Tibial nerve (tissue), 4 donors: ENCODE measurements around the gene GORASP2.

Experiments
- CTCF ChIP-seq, 5 experiments: fragments of 200-600 bp in 3 of 5; fragments of 450-650 bp in 2 of 5; sonication (generic) in 3 of 5; IDR thresholded peaks; one replicate each; pipeline ENCODE4 v1.5.1; 2016 to 2019; ENCODE audit warnings: antibody characterized with exemption in 5 of 5, mild to moderate bottlenecking in 3 of 5, moderate library complexity in 2 of 5
- EP300 ChIP-seq, 2 donors: sonication (generic); formaldehyde crosslinking; IDR thresholded peaks; one replicate each; pipeline ENCODE4 v1.6.1; 2017; ENCODE audit warnings: antibody characterized with exemption in 2 of 2, mild to moderate bottlenecking in 1 of 2
- POLR2A ChIP-seq, 2 donors: fragments of 450-650 bp; IDR thresholded peaks; one replicate each; pipeline ENCODE4 v1.6.1; 2017; ENCODE audit warnings: antibody characterized with exemption in 2 of 2, mild to moderate bottlenecking in 2 of 2, moderate library complexity in 2 of 2

- no peak for TF ChIP-seq CTCF (IDR thresholded peaks at IDR 0.05)
- TF ChIP-seq POLR2A (IDR thresholded peaks at IDR 0.05), result no peak
- TF ChIP-seq EP300 (IDR thresholded peaks at IDR 0.05), result no peak
Observed at GRCh38 chr2:170943041-170943440, 14.0 kb downstream of the GORASP2 start.
